ENCODE results near the gene MED15.

Gene MED15

GRCh38 chr22:20511578-20512229, 4.3 kb downstream of the MED15 start:
- DNase-seq = no peak

DNA sequence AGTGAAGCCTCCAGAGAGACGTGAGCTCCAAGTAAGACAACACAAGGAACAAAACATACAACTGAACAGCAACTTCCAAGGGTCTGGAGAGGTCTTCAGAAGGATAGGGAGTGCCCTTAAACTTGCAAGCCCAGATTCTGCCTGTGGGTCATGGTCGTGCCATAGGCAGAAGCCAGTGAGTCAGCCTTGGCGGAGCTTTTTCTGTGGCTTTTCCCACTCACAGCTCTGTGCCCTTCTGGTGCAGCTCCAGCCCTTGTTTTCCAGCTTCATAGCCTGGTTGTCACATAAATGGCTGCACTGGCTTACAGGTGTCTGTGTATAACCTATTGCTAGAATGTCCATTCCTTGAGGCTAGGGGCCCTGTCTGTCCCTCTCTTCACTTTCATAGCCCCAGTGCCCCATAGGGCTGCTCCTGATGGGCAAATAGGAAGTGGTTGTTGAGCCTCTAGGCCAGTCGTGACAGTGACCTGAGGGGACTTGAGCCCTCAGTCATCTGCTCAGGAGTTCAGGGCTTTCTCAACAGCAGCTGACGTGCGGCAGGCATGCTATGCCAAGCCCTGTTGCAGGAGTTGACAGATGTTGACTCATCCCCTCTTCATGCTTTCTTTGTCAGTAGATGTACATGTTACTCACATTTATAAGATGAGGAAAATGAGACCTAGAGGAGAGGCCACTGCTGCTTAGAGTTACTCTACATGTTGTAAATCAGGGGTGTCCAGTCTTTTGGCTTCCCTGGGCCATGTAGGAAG, 7.4 kb downstream of the MED15 start:
- no peak for DNase-seq

GRCh38 chr22:20516399-20516798, 9.0 kb downstream of the MED15 start:
- no peak for DNase-seq

DNA sequence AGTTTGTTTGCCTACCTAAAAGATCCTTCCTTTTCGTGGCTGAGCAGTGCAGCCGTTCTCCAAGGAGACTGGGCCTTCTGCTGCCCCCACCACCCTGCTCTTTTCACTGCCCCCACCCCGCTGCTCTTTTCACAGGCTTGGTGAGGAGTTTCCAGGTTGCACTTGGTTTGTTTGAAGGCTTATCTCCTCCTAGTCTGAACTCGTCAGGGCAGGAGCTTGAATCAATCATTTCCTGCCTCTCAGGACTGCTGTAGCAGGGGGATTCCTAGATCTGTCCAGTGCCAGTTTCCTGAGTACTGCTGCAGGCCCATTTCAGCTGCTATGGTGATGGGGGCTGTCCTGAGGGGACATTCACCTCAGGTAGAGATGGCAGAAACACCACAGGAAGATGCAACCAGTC, 10.0 kb downstream of the MED15 start:
- no peak for DNase-seq

DNA sequence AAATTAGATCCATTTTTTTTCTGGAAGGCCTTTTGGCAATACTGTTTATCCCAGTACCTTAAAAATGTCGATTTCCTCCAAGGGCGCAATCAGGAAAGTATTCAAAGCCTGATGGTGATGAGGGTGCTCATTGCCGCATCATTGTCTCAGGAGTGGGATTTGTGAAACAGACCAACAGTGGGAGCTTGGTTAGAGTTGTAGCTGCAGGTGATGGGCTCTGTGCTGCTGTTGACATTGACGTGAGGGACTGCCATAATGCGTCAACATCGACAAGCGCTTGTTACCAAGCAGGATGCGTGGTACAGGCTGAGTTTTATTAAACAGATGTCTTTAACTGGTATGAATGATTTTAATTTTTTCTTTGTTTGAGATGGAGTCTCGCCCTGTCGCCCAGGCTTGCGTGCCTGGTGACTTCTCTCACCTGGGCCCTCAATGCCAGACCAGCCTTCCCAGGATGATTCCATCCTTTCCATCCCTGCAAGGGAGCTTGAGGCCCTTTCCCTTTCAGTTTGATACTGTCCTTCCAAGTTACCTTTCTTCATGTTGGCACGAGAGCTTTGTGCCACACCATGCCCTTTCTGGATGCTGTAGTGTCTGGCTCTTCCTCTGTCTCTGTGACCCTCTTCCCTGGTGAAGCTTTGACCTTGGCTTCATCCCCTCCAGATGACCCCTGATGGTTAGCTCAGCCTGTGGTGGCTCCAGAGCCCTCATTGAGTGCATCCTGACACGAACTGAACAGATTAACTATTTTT, 10.6 kb downstream of the MED15 start:
- DNase-seq = no peak

DNA sequence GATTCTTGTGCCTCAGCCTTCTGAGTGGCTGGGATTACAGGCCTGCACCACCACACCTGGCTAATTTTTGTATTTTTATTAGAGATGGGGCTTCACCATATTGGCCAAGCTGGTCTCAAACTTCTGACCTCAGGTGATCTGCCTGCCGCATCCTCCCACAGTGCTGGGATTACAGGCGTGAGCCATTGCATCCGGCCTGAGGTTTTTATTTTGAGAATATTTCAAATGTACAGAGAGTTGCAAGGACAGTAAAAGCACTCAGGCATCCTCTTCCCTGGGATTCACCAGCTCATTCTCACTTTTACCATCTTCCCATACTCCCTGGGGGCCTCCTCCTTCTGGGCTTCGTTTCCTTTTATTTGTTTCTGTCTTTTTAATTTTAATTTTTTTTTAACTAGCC, 12.1 kb downstream of the MED15 start:
- no peak for DNase-seq

GRCh38 chr22:20520093-20520511, 12.7 kb downstream of the MED15 start:
- DNase-seq = no peak

DNA sequence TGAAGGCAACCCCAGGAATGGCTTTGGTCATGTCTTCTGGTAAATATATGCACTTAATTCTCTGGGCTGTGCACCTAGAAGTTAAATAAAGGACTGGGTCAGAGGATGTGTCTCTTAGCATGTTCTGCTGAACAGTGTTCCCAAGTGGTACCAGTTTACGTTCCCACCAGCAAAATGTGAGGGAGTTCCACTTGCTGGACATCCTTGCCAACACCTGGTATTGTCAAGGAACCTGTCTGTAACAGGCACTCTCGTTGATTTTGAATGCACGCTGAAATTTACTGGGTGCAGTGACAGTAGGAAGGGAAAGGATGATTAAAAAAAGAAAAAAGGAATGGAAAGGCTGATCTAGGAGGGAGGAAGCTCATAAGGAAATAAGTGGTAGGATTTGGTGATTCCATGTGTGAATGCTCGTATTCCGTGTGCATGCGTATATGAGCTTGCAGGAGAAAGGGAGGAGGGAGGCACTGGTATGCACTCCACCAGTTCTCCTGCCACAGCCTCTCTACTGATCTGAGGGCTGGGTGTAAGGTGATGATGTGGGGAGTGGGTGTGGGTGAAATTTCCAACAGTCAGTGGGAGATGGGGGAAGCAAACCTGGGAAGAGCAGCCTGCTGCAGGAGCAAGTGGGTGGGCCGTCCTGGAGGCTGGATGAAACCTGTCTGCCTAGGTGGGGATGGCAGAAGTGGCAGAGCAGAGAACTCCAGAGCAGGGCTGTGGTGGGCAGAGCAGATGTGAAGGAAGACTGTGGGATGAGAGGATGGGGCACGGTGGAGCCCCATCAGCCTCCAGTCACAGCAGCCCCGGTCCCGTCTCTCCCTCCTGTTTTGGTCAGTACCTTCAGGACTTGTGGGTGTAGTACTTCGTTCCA, 15.0 kb downstream of the MED15 start:
- DNase-seq = no peak

DNA sequence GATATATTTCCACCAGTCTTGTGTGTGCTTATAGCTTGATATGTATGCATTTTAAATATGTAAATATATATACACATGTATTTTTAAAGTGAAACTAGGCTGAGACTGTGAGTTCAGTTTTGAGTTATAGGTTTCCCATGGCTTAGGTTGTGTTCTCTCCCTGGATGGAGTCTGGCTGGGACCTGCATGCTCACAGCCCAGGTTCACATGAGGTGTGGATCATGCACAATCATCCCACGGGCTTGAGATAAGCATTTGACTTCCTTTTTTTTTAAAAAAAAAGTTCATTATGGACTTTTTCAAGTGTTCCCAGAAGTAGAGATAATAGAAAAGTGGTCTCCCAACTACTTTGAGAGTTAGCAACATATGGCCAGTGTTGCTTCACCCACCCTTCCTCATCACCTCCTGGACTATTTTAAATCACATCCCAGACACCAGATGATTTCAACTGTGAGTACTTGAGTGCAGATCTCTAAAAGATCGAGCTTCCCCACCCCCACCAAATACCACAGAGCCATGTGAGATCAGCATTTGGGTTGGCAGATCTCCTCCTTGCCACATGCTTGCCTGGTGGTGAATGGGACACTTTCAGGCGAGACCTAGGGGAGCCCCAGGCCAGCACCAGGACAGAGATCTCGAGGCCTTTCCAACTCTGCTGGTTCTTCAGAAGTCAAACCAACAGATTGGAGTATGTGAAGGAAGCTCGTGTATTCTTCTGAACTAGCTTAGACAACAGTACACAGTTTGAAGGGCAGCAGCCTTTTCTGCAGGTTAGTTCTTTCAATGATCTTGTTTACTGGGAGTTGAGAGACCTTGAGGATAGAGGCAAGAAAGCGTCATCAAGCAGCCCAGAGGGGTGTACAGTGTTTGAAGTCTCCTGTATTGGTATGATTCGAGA, 15.9 kb downstream of the MED15 start:
- no peak for DNase-seq

DNA sequence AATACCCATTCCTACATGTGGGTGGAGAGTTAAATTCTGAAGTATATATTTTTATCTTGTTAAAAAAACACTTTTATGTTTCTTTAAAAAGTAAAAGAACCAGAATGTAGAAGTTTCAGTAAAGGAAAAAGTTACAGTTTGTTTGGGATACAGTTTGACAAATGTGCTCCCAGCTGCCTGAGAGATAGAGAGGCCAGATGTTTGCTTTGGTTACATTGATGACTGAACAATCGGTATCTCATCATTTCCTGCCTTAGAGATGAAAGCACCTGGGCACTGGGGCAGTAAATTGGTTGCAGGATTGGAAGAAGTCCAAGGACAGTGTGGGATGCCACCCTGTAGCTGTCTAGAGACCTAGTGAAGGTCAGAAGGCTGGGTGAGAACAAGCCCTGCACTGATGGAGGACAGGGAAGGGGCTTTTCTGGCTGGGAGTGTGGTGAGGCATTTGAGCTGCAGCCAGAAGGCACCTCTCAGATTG, 16.6 kb downstream of the MED15 start:
- DNase-seq = no peak

- no peak for DNase-seq
Observed at GRCh38 chr22:20525048-20525447, 17.6 kb downstream of the MED15 start.

DNA sequence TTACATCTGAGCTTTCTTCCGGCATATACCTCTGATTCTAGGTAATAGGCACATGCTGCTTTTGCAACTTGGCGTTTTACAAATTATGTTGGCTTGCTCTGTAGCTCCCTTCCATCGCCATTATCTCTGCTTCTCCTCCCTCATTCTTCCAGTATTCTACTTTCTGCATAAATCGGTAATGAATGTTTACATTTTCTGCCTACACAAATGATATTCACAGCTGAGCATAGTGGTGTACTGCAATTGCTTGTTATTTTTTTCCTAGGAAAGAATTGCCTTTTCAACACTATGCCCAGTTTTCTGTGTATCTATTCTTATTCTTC, 18.9 kb downstream of the MED15 start:
- no peak for DNase-seq

DNA sequence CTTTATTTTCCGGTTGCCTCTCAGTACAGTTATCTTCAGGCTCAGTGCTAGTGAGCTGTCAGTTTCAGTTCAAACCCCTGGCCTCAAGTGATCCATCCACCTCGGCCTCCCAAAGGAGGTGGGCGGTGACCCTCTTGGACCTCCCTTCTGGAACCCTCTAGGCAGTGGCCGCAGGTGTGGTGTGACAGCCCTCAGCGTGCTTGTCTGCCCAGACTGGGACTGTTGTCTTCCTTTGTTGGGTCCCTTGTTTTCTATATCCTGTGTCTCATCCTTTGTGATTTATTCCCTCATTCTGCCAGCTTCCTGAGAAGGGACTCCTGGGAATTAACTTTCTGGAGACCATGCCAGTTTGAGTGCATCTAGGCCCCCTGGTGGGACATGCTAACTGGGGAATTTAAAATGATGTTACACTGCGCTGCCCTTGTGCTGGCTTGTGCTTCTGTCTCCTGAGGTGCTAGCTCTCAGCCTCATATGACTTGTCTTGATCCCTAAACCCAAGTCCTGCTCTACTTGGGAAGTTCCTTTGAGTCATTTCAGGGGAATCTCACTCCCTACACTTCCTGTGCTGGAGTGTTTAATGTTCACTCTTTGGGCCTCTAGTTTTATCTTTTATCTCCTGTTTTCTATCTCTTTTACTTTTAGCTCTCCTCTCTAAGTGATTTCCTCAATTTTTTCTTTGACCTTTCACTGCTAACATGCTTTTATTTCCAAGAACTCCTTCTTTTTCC, 19.4 kb downstream of the MED15 start:
- DNase-seq = no peak

DNA sequence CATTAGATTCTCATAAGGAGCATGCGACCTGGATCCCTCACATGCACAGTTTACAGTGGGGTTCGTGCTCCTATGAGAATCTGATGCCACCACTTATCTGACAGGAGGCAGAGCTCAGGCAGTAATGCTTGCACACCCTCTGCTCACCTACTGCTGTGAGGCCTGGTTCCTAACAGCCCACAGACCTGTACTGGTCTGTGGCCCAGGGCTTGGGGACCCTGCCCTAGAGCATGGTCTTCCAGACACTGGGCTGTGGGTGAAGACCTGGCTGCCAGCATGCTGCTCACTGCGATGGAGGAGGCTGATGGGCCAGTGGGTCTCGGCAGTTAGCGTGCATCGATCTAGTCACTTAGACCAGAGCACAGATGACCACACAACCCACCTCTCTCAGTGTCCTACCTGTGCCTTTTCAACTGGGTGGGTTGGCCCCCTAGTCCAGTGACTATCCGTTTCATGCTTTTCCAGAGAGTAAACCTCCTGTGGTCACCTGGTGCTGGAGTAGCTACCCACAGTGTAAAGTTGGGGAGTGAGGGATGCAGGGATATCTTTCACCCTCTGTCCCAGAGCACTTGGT, 21.1 kb downstream of the MED15 start:
- no peak for DNase-seq

DNA sequence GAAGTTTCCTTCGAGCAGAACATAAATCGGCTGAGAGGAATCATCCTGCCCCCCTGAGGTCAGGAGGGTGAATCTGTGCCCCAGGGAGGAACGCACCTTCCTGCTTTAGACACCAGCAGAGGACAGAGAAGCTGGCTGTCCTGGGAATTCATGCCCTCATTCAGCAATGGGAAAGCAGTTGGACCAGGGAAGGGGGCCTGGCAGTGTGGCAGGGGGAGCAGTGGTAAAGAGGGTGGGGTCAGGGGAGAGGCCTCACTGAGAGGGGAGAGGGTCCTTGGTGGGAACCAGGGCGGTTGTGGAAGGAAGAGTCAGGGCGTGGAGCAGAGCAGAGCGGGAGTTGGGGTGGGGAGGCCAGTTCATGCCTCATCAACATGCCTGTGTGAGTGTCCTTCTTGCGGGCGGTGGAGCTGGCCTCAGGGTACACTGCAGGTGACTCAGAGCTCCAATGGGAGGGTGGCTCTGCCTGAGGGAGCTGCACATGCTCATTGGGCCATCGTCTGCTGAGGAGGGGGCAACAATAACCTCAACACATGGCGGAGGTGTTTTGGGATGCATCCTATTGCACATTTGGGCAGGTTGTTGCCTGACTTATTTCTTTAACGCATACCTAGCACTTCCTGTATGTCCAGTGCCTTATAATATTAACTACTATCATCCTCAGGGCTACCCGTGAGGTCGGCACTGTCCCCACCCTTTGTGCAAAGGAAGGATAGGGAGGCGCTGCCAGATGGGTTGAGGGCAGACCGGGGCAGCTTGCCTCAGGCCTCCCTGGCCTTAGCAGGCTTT, 23.2 kb downstream of the MED15 start:
- DNase-seq = no peak

DNA sequence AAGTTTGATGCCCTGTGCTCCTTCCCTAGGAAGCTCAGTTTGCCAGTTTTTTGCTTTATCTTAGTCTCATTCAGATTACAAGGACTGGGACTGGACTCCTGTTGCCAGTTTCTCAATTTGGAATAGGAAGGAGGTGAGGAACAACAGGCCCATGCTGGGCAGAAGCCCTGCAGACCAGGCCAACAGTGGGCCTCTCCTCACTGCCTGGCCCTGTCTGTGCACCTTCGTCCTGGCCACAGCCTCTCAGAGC, 23.7 kb downstream of the MED15 start:
- DNase-seq = no peak

GRCh38 chr22:20531404-20532201, 24.2 kb downstream of the MED15 start:
- no peak for DNase-seq

DNA sequence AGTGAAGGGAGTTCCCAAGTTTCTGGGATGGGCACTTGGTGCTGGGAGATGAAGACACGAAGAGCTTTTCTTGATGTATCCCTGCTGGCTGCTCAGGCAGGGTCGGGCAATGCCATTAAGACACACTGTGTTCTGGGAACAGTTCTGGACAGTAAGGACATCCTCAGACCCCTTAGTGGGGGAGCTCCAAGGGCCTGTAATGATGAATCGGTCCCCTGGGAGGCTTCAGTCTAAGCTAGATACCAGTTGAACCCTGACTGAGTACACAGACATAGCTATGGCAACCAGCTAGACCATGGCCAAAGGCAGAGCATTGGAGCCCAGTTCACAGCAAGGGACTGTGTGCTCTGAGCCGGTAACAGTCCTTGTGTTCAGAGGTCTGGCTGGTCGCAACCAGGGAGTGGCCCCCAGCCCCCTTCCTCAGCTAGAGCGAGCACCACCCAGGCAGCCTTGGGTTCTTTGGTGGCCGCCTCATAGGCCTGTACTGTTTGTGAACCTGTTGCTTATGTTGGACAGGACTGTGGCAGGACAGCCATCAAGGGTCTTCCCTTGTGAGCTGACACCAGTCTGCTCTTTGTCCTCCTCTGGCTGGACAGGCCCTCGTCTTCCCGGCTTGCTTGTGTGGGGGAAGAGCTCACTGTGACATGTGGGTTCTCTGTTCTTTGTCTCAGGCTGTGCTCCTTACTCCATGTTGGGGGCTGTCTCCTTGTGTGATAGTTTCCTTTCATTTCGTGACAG, 25.0 kb downstream of the MED15 start:
- no peak for DNase-seq
